Stimulated activated CD8-positive, alpha-beta memory T cell treated with anti-CD3 and anti-CD28 coated beads, Interleukin-4, amount 100 ng/mL, for 4 hours (primary cell): Measurements from ENCODE around the gene SLC6A8.
"Not testable (repeated sequence)": the region's sequence is repeated elsewhere in the genome, so short reads cannot be mapped to it uniquely, and the experiment has no call there.

ENCODE experiments used
- DNase-seq, 2 donors: peaks; one replicate each; pipeline ENCODE4 v3.0.0-alpha.2; 2020; ENCODE audit warnings: low read depth in 2 of 2, low spot score in 1 of 2

The SLC6A8 gene

DNA sequence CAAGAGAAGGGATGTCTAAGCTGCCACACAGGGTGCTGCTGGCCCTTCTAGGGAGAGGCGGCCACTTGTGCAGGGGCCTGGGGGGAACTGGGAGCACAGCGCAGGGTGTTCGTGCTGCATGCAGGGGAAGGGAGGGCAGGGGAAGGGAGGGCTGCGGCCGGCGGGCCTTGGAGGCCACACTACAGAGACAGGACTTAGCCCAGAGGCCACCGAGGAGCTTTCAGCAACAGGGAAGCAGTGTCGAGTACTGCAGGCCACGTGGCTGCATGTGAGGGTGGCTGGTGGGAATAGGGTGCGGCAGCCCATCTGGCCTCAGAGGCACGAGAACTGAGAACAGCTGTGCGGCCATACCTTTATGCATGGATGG lies 57.3 kb downstream of the SLC6A8 start:
- not testable (repeated sequence) for DNase-seq
